ENCODE results near the gene MORN1.

The MORN1 gene

DNA sequence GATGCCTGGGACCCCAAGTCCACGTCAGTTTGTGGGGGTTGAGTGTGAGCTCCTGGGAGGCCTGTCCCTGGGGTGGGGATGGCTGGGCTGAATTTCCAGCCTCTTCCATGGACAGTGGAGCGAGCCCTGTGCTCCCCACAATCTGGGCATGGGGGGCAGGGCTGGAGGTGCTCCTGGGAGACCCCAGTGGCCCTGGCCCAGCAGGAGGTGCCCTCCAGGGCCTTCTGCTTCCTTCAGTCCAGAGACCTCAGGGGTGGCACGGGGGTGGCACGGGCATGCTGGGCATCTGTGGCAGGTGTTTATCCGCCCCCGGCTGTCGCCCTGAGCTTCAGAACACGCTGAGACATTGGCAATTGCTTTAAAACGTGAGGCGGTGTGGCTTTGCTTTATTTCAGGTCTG, 40.9 kb downstream of the MORN1 start:
- Histone ChIP-seq H3K36me3 (no peaks in the 10 kb centered on the region), H3K4me1 (no peaks in the 10 kb centered on the region)
- DNase-seq, result peak; percentile 1

DNA sequence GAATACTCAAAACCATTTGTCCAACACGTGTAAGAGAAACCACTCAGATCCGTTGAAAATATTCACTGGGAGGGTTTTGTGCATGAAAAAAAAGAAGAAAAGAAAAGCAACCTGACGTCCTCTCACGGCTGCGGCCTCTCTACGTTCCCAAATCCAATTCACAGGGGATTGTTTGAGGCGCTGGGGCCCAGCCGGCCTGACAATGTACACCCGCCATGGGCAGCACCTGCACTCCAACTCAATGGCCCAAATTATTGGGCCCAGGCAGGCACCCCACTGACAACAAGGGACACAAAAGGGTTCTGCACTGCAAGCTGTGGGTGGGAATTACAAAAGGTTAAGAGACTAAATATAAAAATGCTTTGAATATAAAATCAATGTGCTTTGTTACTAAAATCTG, 41.5 kb downstream of the MORN1 start:
- Histone ChIP-seq H3K36me3 (no peaks in the 10 kb centered on the region), H3K4me1 (no peaks in the 10 kb centered on the region), H3K4me3 (ENCODE audit: low read depth, low read length) (no peak overlapping the region), H3K9me3 (no peaks in the 10 kb centered on the region), H3K27me3 (no peaks in the 10 kb centered on the region)
- DNase-seq, result no peak
- TF ChIP-seq CTCF (IDR thresholded peaks at IDR 0.05; ENCODE audit: low read depth, low read length), result no peak

More for the DNA sequence above, 40.9 kb downstream of the MORN1 start:
- TF ChIP-seq CTCF (IDR thresholded peaks at IDR 0.05; ENCODE audit: low read depth, low read length), result no peak
- Histone ChIP-seq H3K4me3 (ENCODE audit: low read depth, low read length) (no peak overlapping the region), H3K9me3 (no peaks in the 10 kb centered on the region), H3K27me3 (no peaks in the 10 kb centered on the region)

DNA sequence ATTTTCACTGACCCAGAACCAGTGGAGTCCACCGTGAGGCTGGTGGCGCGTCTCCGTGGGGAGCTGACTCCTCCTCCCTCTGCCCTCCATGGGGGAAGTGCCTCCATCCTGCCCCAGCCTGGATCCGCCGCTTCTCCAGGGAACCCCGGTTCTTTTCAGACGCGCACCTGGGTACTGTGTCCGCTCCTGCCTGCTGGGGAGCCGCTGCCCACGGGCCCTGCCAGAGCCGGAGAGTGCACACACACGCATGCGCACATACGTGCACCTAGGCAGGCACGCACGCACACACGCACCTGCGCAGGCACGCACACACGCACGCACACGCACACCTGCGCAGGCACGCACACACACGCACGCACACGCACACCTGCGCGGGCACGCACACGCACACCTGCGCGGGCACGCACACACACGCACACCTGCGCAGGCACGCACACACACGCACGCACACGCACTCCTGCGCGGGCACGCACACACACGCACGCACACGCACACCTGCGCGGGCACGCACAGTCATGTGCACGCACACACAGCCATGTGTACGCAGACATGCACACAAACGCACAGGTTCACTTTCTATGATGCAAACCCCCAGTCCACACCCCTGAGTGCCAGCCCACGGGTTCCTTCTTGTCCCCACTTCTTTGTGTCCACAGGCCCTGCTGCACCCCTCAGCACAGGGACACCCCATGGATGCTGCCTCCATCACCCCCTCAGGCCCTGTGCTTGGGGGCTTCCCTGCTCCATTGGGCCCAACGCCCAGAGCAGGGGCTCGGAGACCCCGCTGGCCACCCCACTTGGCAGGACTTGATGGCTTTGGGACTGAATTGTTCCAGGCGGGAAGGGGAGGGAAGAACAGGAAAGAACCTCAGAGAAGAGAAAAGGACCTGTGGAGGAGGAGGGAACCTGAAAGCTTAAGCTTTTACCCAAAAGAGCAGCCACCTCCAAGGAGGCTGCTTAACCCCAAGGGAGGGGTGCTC, 42.7 kb downstream of the MORN1 start:
- no peak for TF ChIP-seq CTCF (IDR thresholded peaks at IDR 0.05; ENCODE audit: low read depth, low read length)
- Histone ChIP-seq H3K36me3 (no peaks in the 10 kb centered on the region), H3K9me3 (no peaks in the 10 kb centered on the region), H3K4me1 (no peaks in the 10 kb centered on the region), H3K4me3 (ENCODE audit: low read depth, low read length) (no peak overlapping the region), H3K27me3 (no peaks in the 10 kb centered on the region)
- peak; percentile 2 for DNase-seq

- no peaks in the 10 kb centered on the region for H3K9me3 ChIP-seq
- no peaks in the 10 kb centered on the region for H3K4me1 ChIP-seq
- peak; percentile 3 for DNase-seq
- no peak overlapping the region for H3K4me3 ChIP-seq (ENCODE audit: low read depth, low read length)
- H3K36me3 ChIP-seq, result no peaks in the 10 kb centered on the region
- no peak for TF ChIP-seq CTCF (IDR thresholded peaks at IDR 0.05; ENCODE audit: low read depth, low read length)
- H3K27me3 ChIP-seq, result no peaks in the 10 kb centered on the region
Observed at GRCh38 chr1:2347896-2348295, 43.5 kb downstream of the MORN1 start.

- no peaks in the 10 kb centered on the region for H3K36me3 ChIP-seq
- peak; percentile 2 for DNase-seq
- no peaks in the 10 kb centered on the region for H3K27me3 ChIP-seq
- no peaks in the 10 kb centered on the region for H3K9me3 ChIP-seq
- H3K4me1 ChIP-seq, result no peaks in the 10 kb centered on the region
- TF ChIP-seq CTCF (IDR thresholded peaks at IDR 0.05; ENCODE audit: low read depth, low read length), result no peak
- no peak overlapping the region for H3K4me3 ChIP-seq (ENCODE audit: low read depth, low read length)
Observed at GRCh38 chr1:2347409-2347785, 44.0 kb downstream of the MORN1 start.

Measured in BE2C (cell line).